Measurements from ENCODE around the gene ADAM12.
"Not testable (repeated sequence)": the region's sequence is repeated elsewhere in the genome, so short reads cannot be mapped to it uniquely, and the experiment has no call there.

The ADAM12 gene

GRCh38 chr10:126250527-126251310 lies 137.6 kb downstream of the ADAM12 start:
- Histone ChIP-seq H3K36me3 (ENCODE audit: control insufficient read depth, insufficient read depth, low read length) (no peaks in the 10 kb centered on the region), H3K27ac (ENCODE audit: insufficient read depth, low read depth, low read length, poor library complexity, severe bottlenecking) (no peak overlapping the region), H3K4me3 (ENCODE audit: insufficient read depth, low read depth, low read length) (no peak overlapping the region), H3K27me3 (ENCODE audit: control insufficient read depth, insufficient read depth, low read length, poor library complexity, severe bottlenecking) (no peaks in the 10 kb centered on the region), H3K9me3 (ENCODE audit: control insufficient read depth, low read length) (no peaks in the 10 kb centered on the region), H3K4me1 (ENCODE audit: control insufficient read depth, insufficient read depth, low read length) (no peaks in the 10 kb centered on the region)
- 85 to 97% methylated on average over 7 to 8 of the region's 8 CpGs for WGBS, 2 experiments

GRCh38 chr10:126250045-126250444 lies 138.2 kb downstream of the ADAM12 start:
- no peaks in the 10 kb centered on the region for H3K27me3 ChIP-seq (ENCODE audit: control insufficient read depth, insufficient read depth, low read length, poor library complexity, severe bottlenecking)
- WGBS, 2 experiments, result 80 to 83% methylated on average over 5 of the region's 5 CpGs
- no peaks in the 10 kb centered on the region for H3K4me1 ChIP-seq (ENCODE audit: control insufficient read depth, insufficient read depth, low read length)
- no peaks in the 10 kb centered on the region for H3K9me3 ChIP-seq (ENCODE audit: control insufficient read depth, low read length)
- no peaks in the 10 kb centered on the region for H3K36me3 ChIP-seq (ENCODE audit: control insufficient read depth, insufficient read depth, low read length)
- H3K27ac ChIP-seq (ENCODE audit: insufficient read depth, low read depth, low read length, poor library complexity, severe bottlenecking), result no peak overlapping the region
- no peak overlapping the region for H3K4me3 ChIP-seq (ENCODE audit: insufficient read depth, low read depth, low read length)

- H3K9me3 ChIP-seq (ENCODE audit: control insufficient read depth, low read length), result no peaks in the 10 kb centered on the region
- H3K36me3 ChIP-seq (ENCODE audit: control insufficient read depth, insufficient read depth, low read length), result no peaks in the 10 kb centered on the region
- H3K27ac ChIP-seq (ENCODE audit: insufficient read depth, low read depth, low read length, poor library complexity, severe bottlenecking), result no peak overlapping the region
- no peaks in the 10 kb centered on the region for H3K4me1 ChIP-seq (ENCODE audit: control insufficient read depth, insufficient read depth, low read length)
- no peaks in the 10 kb centered on the region for H3K27me3 ChIP-seq (ENCODE audit: control insufficient read depth, insufficient read depth, low read length, poor library complexity, severe bottlenecking)
- H3K4me3 ChIP-seq (ENCODE audit: insufficient read depth, low read depth, low read length), result no peak overlapping the region
- 89 to 92% methylated on average over 11 of the region's 11 CpGs for WGBS, 2 experiments
These were observed 140.8 kb downstream of the ADAM12 start for GRCh38 chr10:126247446-126247975.

GRCh38 chr10:126246396-126246795 lies 141.9 kb downstream of the ADAM12 start:
- H3K27ac ChIP-seq (ENCODE audit: insufficient read depth, low read depth, low read length, poor library complexity, severe bottlenecking); H3K27me3 ChIP-seq (ENCODE audit: control insufficient read depth, insufficient read depth, low read length, poor library complexity, severe bottlenecking); H3K36me3 ChIP-seq (ENCODE audit: control insufficient read depth, insufficient read depth, low read length); H3K4me3 ChIP-seq (ENCODE audit: insufficient read depth, low read depth, low read length); H3K4me1 ChIP-seq (ENCODE audit: control insufficient read depth, insufficient read depth, low read length); H3K9me3 ChIP-seq (ENCODE audit: control insufficient read depth, low read length): not testable (repeated sequence)
- 52 to 67% methylated on average over 1 of the region's 1 CpG for WGBS, 2 experiments

GRCh38 chr10:126245501-126245900 lies 142.8 kb downstream of the ADAM12 start:
- no peak overlapping the region for H3K4me3 ChIP-seq (ENCODE audit: insufficient read depth, low read depth, low read length)
- H3K4me1 ChIP-seq (ENCODE audit: control insufficient read depth, insufficient read depth, low read length), result no peaks in the 10 kb centered on the region
- 90 to 92% methylated on average over 4 of the region's 4 CpGs for WGBS, 2 experiments
- H3K9me3 ChIP-seq (ENCODE audit: control insufficient read depth, low read length), result no peaks in the 10 kb centered on the region
- H3K27ac ChIP-seq (ENCODE audit: insufficient read depth, low read depth, low read length, poor library complexity, severe bottlenecking), result no peak overlapping the region
- H3K27me3 ChIP-seq (ENCODE audit: control insufficient read depth, insufficient read depth, low read length, poor library complexity, severe bottlenecking), result no peaks in the 10 kb centered on the region
- no peaks in the 10 kb centered on the region for H3K36me3 ChIP-seq (ENCODE audit: control insufficient read depth, insufficient read depth, low read length)

DNA sequence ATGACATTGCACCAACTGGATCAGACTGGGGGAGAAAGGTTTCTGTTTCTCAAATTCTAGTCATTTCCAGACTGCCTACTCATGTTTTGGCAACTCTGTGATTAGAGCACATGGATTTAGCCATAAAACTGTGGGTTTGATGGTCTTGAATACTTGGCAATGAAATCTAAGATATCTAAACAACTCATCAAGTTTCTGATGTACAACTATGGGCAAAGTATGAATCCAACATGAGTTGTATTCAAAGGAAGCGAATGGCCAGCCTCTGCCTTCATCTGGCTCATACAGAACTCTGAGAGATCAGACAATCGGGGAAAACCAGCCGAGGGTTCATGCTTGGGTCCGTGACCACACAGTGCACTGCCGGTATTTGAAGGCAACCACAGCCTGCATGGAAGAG lies 144.3 kb downstream of the ADAM12 start:
- Histone ChIP-seq H3K36me3 (ENCODE audit: control insufficient read depth, insufficient read depth, low read length) (no peaks in the 10 kb centered on the region), H3K4me3 (ENCODE audit: insufficient read depth, low read depth, low read length) (no peak overlapping the region), H3K27me3 (ENCODE audit: control insufficient read depth, insufficient read depth, low read length, poor library complexity, severe bottlenecking) (no peaks in the 10 kb centered on the region), H3K9me3 (ENCODE audit: control insufficient read depth, low read length) (no peaks in the 10 kb centered on the region), H3K27ac (ENCODE audit: insufficient read depth, low read depth, low read length, poor library complexity, severe bottlenecking) (no peak overlapping the region), H3K4me1 (ENCODE audit: control insufficient read depth, insufficient read depth, low read length) (peaks cover 5% of the 10 kb centered on the region)
- WGBS, 2 experiments, result 93 to 94% methylated on average over 5 of the region's 5 CpGs

DNA sequence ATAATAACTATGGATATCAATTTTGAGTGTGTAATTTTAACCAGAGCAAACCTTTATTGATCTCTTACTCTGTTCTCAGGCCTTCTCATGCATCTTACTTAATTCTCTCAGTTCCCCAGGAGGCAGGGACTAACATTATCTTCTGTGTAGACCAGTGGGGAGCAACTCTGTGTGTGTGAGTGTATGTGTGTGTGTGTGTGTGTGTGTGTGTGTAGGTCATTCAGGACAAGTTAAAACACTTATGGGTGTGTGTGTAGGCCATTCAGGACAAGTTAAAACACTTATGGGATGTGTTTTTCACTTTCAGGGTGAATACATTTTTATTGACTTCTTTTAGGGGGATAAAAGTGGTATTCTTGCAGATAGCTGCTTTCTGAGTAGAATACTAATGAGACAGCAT lies 145.0 kb downstream of the ADAM12 start:
- H3K36me3 ChIP-seq (ENCODE audit: control insufficient read depth, insufficient read depth, low read length), result no peaks in the 10 kb centered on the region
- peaks cover 5% of the 10 kb centered on the region for H3K4me1 ChIP-seq (ENCODE audit: control insufficient read depth, insufficient read depth, low read length)
- H3K27ac ChIP-seq (ENCODE audit: insufficient read depth, low read depth, low read length, poor library complexity, severe bottlenecking), result no peak overlapping the region
- H3K4me3 ChIP-seq (ENCODE audit: insufficient read depth, low read depth, low read length), result no peak overlapping the region
- no peaks in the 10 kb centered on the region for H3K9me3 ChIP-seq (ENCODE audit: control insufficient read depth, low read length)
- no peaks in the 10 kb centered on the region for H3K27me3 ChIP-seq (ENCODE audit: control insufficient read depth, insufficient read depth, low read length, poor library complexity, severe bottlenecking)

- H3K27ac ChIP-seq (ENCODE audit: insufficient read depth, low read depth, low read length, poor library complexity, severe bottlenecking), result no peak overlapping the region
- WGBS, 2 experiments, result 95% methylated on average over 13 of the region's 13 CpGs
- no peaks in the 10 kb centered on the region for H3K27me3 ChIP-seq (ENCODE audit: control insufficient read depth, insufficient read depth, low read length, poor library complexity, severe bottlenecking)
- peaks cover 5% of the 10 kb centered on the region for H3K4me1 ChIP-seq (ENCODE audit: control insufficient read depth, insufficient read depth, low read length)
- H3K36me3 ChIP-seq (ENCODE audit: control insufficient read depth, insufficient read depth, low read length), result no peaks in the 10 kb centered on the region
- H3K4me3 ChIP-seq (ENCODE audit: insufficient read depth, low read depth, low read length), result no peak overlapping the region
- no peaks in the 10 kb centered on the region for H3K9me3 ChIP-seq (ENCODE audit: control insufficient read depth, low read length)
These were observed 145.6 kb downstream of the ADAM12 start for GRCh38 chr10:126242397-126243260.

DNA sequence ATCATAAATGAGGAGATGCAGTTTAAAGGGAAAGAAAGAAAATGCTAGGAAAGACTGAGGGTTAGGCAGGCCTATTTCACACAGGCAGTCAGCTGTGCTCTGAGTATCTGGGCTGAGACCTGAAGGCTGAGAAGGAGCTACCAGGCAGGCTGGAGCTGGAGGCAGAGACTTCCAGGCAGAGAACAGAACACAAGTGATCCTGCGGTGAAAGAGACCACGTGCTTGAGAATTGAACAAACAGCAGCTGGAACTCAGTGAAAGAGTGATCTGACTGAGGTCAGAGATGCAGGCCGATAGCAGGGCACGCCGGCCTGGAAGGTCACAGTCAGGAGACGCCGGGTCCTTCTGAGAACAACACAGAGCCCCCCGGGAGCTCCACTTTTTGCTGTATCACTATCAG lies 147.8 kb downstream of the ADAM12 start:
- peaks cover 5% of the 10 kb centered on the region for H3K4me1 ChIP-seq (ENCODE audit: control insufficient read depth, insufficient read depth, low read length)
- no peaks in the 10 kb centered on the region for H3K36me3 ChIP-seq (ENCODE audit: control insufficient read depth, insufficient read depth, low read length)
- H3K27ac ChIP-seq (ENCODE audit: insufficient read depth, low read depth, low read length, poor library complexity, severe bottlenecking), result no peak overlapping the region
- no peak overlapping the region for H3K4me3 ChIP-seq (ENCODE audit: insufficient read depth, low read depth, low read length)
- no peaks in the 10 kb centered on the region for H3K9me3 ChIP-seq (ENCODE audit: control insufficient read depth, low read length)
- 68 to 80% methylated on average over 8 of the region's 8 CpGs for WGBS, 2 experiments
- no peaks in the 10 kb centered on the region for H3K27me3 ChIP-seq (ENCODE audit: control insufficient read depth, insufficient read depth, low read length, poor library complexity, severe bottlenecking)

DNA sequence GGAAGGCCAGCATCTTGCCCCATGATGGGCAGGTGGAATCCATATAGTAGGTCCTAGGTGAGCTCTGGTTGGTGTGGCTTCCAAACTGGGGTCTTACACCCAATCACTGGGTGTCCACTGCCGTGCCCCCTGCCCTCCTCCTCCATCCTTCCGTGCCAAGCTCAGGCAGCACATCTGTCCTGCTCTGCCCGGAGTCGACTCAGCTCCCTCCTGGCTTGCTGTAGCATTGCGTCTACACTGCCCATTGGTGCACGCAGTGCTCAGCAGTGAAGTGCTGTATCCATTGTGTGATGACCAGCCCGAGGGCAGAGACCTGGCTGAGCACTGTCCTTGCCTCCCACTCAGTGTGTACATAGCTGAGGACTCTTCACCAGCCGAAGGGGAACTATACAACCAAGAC lies 148.4 kb downstream of the ADAM12 start:
- Histone ChIP-seq H3K4me3 (ENCODE audit: insufficient read depth, low read depth, low read length) (no peak overlapping the region), H3K27me3 (ENCODE audit: control insufficient read depth, insufficient read depth, low read length, poor library complexity, severe bottlenecking) (no peaks in the 10 kb centered on the region), H3K36me3 (ENCODE audit: control insufficient read depth, insufficient read depth, low read length) (no peaks in the 10 kb centered on the region), H3K4me1 (ENCODE audit: control insufficient read depth, insufficient read depth, low read length) (peaks cover 5% of the 10 kb centered on the region), H3K9me3 (ENCODE audit: control insufficient read depth, low read length) (no peaks in the 10 kb centered on the region), H3K27ac (ENCODE audit: insufficient read depth, low read depth, low read length, poor library complexity, severe bottlenecking) (no peak overlapping the region)
- 92 to 95% methylated on average over 8 of the region's 8 CpGs for WGBS, 2 experiments

Measured in ectodermal cell (in vitro differentiated cells).